B cell (primary cell): ENCODE measurements around the gene CDKN2D. TPM values are rescaled to one million over a fixed set of nuclear protein-coding genes. Genes with fewer than 3 reads are reported as not detected.

Experiments
- ATAC-seq: fragments of 200-7000 bp; cut with Tn5 transposase; one replicate; pipeline ENCODE4 v1.10.0; 2021; ENCODE audit warnings: low read depth, mild to moderate bottlenecking, moderate number of reproducible peaks, moderate library complexity
- CTCF ChIA-PET: fragments of 350-600 bp; sonication (Branson Sonifier 250); formaldehyde crosslinking; loops from one replicate; lab custom pipeline; 2021; ENCODE audit warnings: antibody characterized with exemption, inconsistent platforms; lab: Charles Lee
- POLR2A ChIA-PET: fragments of 350-600 bp; sonication (Branson Sonifier 250); formaldehyde crosslinking; loops from one replicate; lab custom pipeline; 2021; ENCODE audit warnings: antibody characterized with exemption; lab: Charles Lee
- DNase-seq: peaks from one replicate; pipeline ENCODE4 v3.0.0; 2013
- H2AFZ ChIP-seq: 2 replicates; pipeline ENCODE4 v1.6.1; 2012; ENCODE audit warnings: mild to moderate bottlenecking, low read depth, low read length; ENCODE audit not compliant: insufficient read depth, poor library complexity, severe bottlenecking
- H3K27ac ChIP-seq, 2 donors: 1 replicate in 1 of 2; 2 replicates in 1 of 2; pipeline ENCODE4 v1.5.1; 2012 to 2013; ENCODE audit warnings: low read length in 2 of 2, mild to moderate bottlenecking in 2 of 2, moderate library complexity in 1 of 2
- H3K27me3 ChIP-seq, 4 experiments: fragments of 200-600 bp in 1 of 4; sonication (generic) in 1 of 4; replicated peaks in 1 of 4; 1 replicate in 2 of 4; 2 replicates in 2 of 4; pipeline versions ENCODE4 v1.6.1 to v1.7.0; 2013 to 2016; ENCODE audit warnings: low read length in 3 of 4, mild to moderate bottlenecking in 2 of 4, mixed read lengths in 1 of 4, moderate library complexity in 1 of 4; ENCODE audit not compliant: insufficient read depth in 4 of 4, control insufficient read depth in 3 of 4; ENCODE audit errors: control extremely low read depth in 1 of 4
- H3K36me3 ChIP-seq, 2 experiments: replicated peaks in 1 of 2; 1 replicate in 1 of 2; 2 replicates in 1 of 2; pipeline versions ENCODE4 v1.6.1 to v1.7.1; 2013; ENCODE audit warnings: low read length in 1 of 2; ENCODE audit not compliant: insufficient read depth in 2 of 2, control insufficient read depth in 1 of 2; ENCODE audit errors: control extremely low read depth in 1 of 2, extremely low read depth in 1 of 2
- H3K4me1 ChIP-seq, 2 donors: fragments of 200-600 bp in 1 of 2; sonication (generic) in 1 of 2; 1 replicate in 1 of 2; 2 replicates in 1 of 2; pipeline versions ENCODE4 v1.5.1 to v1.6.1; 2013 to 2017; ENCODE audit warnings: low read length in 2 of 2; ENCODE audit not compliant: control insufficient read depth in 2 of 2, insufficient read depth in 2 of 2
- H3K4me2 ChIP-seq: replicated peaks from 2 replicates; pipeline ENCODE3; 2012; ENCODE audit warnings: mild to moderate bottlenecking, low read depth, low read length; ENCODE audit not compliant: poor library complexity, severe bottlenecking
- H3K4me3 ChIP-seq, 5 experiments: fragments of 200-600 bp in 1 of 5; sonication (generic) in 1 of 5; 1 replicate in 3 of 5; 2 replicates in 2 of 5; pipeline versions ENCODE4 v1.5.1 to v1.7.0; 2011 to 2016; ENCODE audit warnings: low read length in 4 of 5, mild to moderate bottlenecking in 4 of 5, low read depth in 2 of 5, control low read depth in 1 of 5, moderate library complexity in 1 of 5; ENCODE audit not compliant: insufficient read depth in 1 of 5; ENCODE audit errors: control extremely low read depth in 1 of 5, extremely low read depth in 1 of 5
- H3K79me2 ChIP-seq: fragments of 200-600 bp; sonication (generic); one replicate; pipeline ENCODE4 v1.6.0; 2016; ENCODE audit warnings: low read length; ENCODE audit not compliant: control insufficient read depth, insufficient read depth
- H3K9ac ChIP-seq: fragments of 200-600 bp; sonication (generic); 2 replicates; pipeline ENCODE4 v1.6.1; 2017; ENCODE audit warnings: mild to moderate bottlenecking, low read length, moderate library complexity
- H3K9me3 ChIP-seq, 3 donors: one replicate each; pipeline versions ENCODE4 v1.6.1 to v1.7.1; 2013; ENCODE audit warnings: low read length in 2 of 3; ENCODE audit not compliant: control insufficient read depth in 2 of 3, insufficient read depth in 1 of 3; ENCODE audit errors: control extremely low read depth in 1 of 3
- H4K20me1 ChIP-seq: 2 replicates; pipeline ENCODE4 v1.6.0; 2012; ENCODE audit warnings: mild to moderate bottlenecking, low read length; ENCODE audit not compliant: insufficient read depth, control insufficient read depth, poor library complexity, severe bottlenecking
- H3K27ac Mint-ChIP-seq: one replicate; pipeline ENCODE4 v1.8.0; 2021; ENCODE audit warnings: mixed read lengths
- H3K27me3 Mint-ChIP-seq: one replicate; pipeline ENCODE4 v1.8.0; 2021; ENCODE audit warnings: mixed read lengths
- H3K4me1 Mint-ChIP-seq: one replicate; pipeline ENCODE4 v1.8.0; 2021; ENCODE audit warnings: mixed read lengths
- H3K4me3 Mint-ChIP-seq: one replicate; pipeline ENCODE4 v1.8.0; 2021; ENCODE audit warnings: mixed read lengths
- H3K9me3 Mint-ChIP-seq: one replicate; pipeline ENCODE4 v1.8.0; 2022; ENCODE audit warnings: mixed read lengths; ENCODE audit not compliant: insufficient read depth
- CTCF ChIP-seq: fragments of 200-600 bp; IDR thresholded peaks from one replicate; pipeline ENCODE4 v1.8.0; 2022; ENCODE audit warnings: antibody characterized with exemption, mild to moderate bottlenecking
- EZH2 ChIP-seq: IDR thresholded peaks from 2 replicates; pipeline ENCODE4 v1.6.1; 2012; ENCODE audit warnings: borderline replicate concordance, low read depth, mild to moderate bottlenecking, moderate library complexity, low read length; ENCODE audit not compliant: insufficient read depth, poor library complexity, severe bottlenecking
- WGBS: methylation state at CpG from one replicate; pipeline ENCODE4 v1.1.5; 2013; ENCODE audit warnings: missing lambda C conversion rate; ENCODE audit not compliant: insufficient coverage; 5-methylcytosine and 5-hydroxymethylcytosine counted together
- intact Hi-C: fragments of 100-400 bp; cut with micrococcal nuclease; formaldehyde crosslinking; loops from one replicate; pipeline ENCODE4 v1.10.0; 2022
- polyA plus RNA-seq: library from polyadenylated mRNA; depleted of rRNA; stranded (reverse); fragments of >200 nt; gene quantifications from 2 replicates; pipeline ENCODE4 v1.2.3, GENCODE V29; 2012
- total RNA-seq, 2 donors: library from RNA; stranded (reverse); fragments of 120-200 nt in 1 of 2; gene quantifications; 1 replicate in 1 of 2; 2 replicates in 1 of 2; pipeline versions ENCODE4 v1.2.3 to v1.2.4, GENCODE V29; 2013 to 2022

The CDKN2D gene
- total and polyA plus RNA-seq, 2 donors (not counting 1 experiment from before 2014, with no cell fraction given): 38.4 to 122 TPM

DNA sequence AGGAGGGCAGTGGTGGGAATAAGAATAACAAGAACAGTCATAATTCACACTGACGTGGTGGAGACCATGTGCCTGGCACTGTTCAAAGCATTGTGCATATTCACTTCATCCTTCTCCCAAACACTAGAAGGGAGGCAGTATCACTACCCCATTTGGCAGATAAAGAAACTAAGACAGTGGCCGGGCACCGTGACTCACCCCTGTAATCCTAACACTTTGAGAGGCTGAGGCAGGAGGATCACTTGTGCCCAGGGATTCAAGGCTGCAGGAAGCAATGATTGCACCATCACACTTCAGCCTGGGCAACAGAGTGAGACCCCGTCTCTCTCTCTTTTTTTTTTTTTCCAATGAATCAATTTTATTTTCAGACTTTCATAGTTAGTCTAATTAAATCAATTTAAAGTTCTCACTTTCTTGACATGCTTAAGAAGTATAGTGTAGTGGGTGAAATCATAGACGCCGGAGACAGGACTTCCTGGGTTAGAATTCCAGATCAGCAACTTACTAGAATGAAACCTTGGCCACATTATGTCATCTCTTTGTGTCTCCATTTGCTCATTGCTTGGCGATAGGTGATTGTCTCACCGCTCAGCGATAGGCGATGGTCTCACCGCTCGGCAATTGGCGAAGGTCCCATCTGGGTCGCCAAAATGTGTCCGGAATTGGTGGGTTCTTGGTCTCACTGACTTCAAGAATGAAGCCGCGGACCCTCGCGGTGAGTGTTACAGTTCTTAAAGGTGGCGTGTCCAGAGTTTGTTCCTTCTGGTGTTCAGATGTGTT lies 30.4 kb downstream of the CDKN2D start:
- CTCF ChIA-PET: interaction anchor here (0.8 to 5.3 kb wide), 4 partner anchors 33 to 133 kb away, joined by 3 to 73 read pairs (median 5); no protein-coding TSS in a partner anchor
- Histone ChIP-seq H4K20me1 (no peaks in the 10 kb centered on the region), H2AFZ (no peak overlapping the region), H3K27ac (no peak overlapping the region), H3K79me2 (no peaks in the 10 kb centered on the region), H3K4me1 (peaks cover 3 to 5% of the 10 kb centered on the region in 2 donors), H3K4me3 (no peak overlapping the region), H3K4me2 (no peak overlapping the region), H3K9me3 (no peaks in the 10 kb centered on the region), H3K36me3 (no peaks in the 10 kb centered on the region), H3K9ac (no peak overlapping the region), H3K27me3 (peaks cover 0 to 16% (median 1%) of the 10 kb centered on the region in 4 experiments)
- DNase-seq (no peak), ATAC-seq (no peak)
- TF ChIP-seq CTCF (no peak), EZH2 (no peak)
- Mint-ChIP-seq H3K27me3 (peaks cover 16% of the 10 kb centered on the region), H3K4me1 (peaks cover 5% of the 10 kb centered on the region), H3K9me3 (no peaks in the 10 kb centered on the region), H3K27ac (no peak overlapping the region), H3K4me3 (no peak overlapping the region)
- POLR2A ChIA-PET: no interaction called here
- intact Hi-C loops: no loop called here
- WGBS: 44% methylated on average over 17 of the region's 20 CpGs

DNA sequence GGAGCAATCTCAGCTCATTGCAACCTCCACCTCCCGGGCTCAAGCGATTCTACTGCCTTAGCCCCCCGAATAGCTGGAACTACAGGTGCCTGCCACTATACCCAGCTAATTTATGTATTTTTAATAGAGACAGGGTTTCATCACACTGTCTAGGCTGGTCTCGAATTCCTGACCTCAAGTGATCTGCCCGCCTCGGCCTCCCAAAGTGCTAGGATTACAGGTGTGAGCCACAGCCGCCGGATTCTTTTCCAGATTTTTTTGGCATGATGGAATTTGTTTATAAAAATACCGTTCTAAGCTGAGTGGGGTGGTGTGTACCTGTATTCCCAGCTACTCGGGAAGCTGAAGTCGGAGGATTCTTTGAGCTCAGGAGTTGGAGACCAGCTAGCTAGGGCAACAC lies 31.1 kb downstream of the CDKN2D start:
- Histone ChIP-seq H3K4me1 (no peaks in the 10 kb centered on the region), H3K36me3 (no peaks in the 10 kb centered on the region), H3K4me2 (no peak overlapping the region), H2AFZ (no peak overlapping the region), H3K79me2 (no peaks in the 10 kb centered on the region), H3K9me3 (no peaks in the 10 kb centered on the region), H3K27me3 (peaks cover 0 to 16% (median 1%) of the 10 kb centered on the region in 4 experiments), H3K9ac (no peak overlapping the region), H4K20me1 (no peaks in the 10 kb centered on the region), H3K4me3 (no peak overlapping the region), H3K27ac (no peak overlapping the region)
- 94% methylated on average over 6 of the region's 11 CpGs for WGBS
- intact Hi-C loops: no loop called here
- Mint-ChIP-seq H3K9me3 (no peaks in the 10 kb centered on the region), H3K4me3 (no peak overlapping the region), H3K27ac (no peak overlapping the region), H3K27me3 (peaks cover 16% of the 10 kb centered on the region), H3K4me1 (peaks cover 2% of the 10 kb centered on the region)
- ChIA-PET CTCF (interaction anchor here (1.1 to 1.3 kb wide), 2 partner anchors 34 to 107 kb away, joined by 4 to 6 read pairs; no protein-coding TSS in a partner anchor), POLR2A (interaction anchor here (0.6 kb wide), 1 partner anchor 67 kb away, joined by 3 read pairs; no protein-coding TSS in a partner anchor)
- DNase-seq (no peak), ATAC-seq (no peak)
- TF ChIP-seq EZH2 (no peak), CTCF (no peak)
